Keratinocyte (primary cell): ENCODE measurements around the gene UNKL. TPM values are rescaled to one million over a fixed set of nuclear protein-coding genes. Genes with fewer than 3 reads are reported as not detected.

Source experiments
- DNase-seq: peaks from one replicate; pipeline ENCODE4 v3.0.0-alpha.2; 2011; ENCODE audit warnings: low read depth, missing footprints, low spot score
- FAIRE-seq: peaks from 2 replicates; lab custom pipeline; 2011; peaks lifted over from hg19 to GRCh38; lab: Jason Lieb, UNC
- H2AFZ ChIP-seq: 2 replicates; pipeline ENCODE4 v1.6.0; 2012; ENCODE audit warnings: low read length, control low read depth, inconsistent platforms; ENCODE audit not compliant: control insufficient read depth
- H3K27ac ChIP-seq: 2 replicates; pipeline ENCODE4 v1.5.1; 2011; ENCODE audit warnings: low read length; ENCODE audit not compliant: control insufficient read depth, insufficient read depth
- H3K27me3 ChIP-seq: 3 replicates; pipeline ENCODE4 v1.6.0; 2011; ENCODE audit warnings: low read length; ENCODE audit not compliant: control insufficient read depth, insufficient read depth; ENCODE audit errors: extremely low read depth
- H3K36me3 ChIP-seq, 2 experiments: 2 replicates in 1 of 2; 3 replicates in 1 of 2; pipeline ENCODE4 v1.5.1; 2011; ENCODE audit warnings: low read length in 2 of 2, mild to moderate bottlenecking in 1 of 2; ENCODE audit not compliant: control insufficient read depth in 2 of 2, insufficient read depth in 2 of 2; ENCODE audit errors: extremely low read depth in 1 of 2
- H3K4me1 ChIP-seq: 3 replicates; pipeline ENCODE4 v1.5.1; 2011; ENCODE audit warnings: low read length; ENCODE audit not compliant: control insufficient read depth, insufficient read depth; ENCODE audit errors: extremely low read depth
- H3K4me2 ChIP-seq: 3 replicates; pipeline ENCODE4 v1.6.0; 2011; ENCODE audit warnings: low read depth, low read length; ENCODE audit not compliant: control insufficient read depth, insufficient read depth; ENCODE audit errors: extremely low read depth
- H3K4me3 ChIP-seq, 3 experiments: fragments of 200-600 bp in 1 of 3; sonication (generic) in 1 of 3; 2 replicates in 2 of 3; 3 replicates in 1 of 3; pipeline ENCODE4 v1.5.1; 2011 to 2016; ENCODE audit warnings: low read length in 3 of 3, mild to moderate bottlenecking in 3 of 3, control low read depth in 2 of 3, inconsistent platforms in 1 of 3, low read depth in 1 of 3, mixed read lengths in 1 of 3, mixed run types in 1 of 3, moderate library complexity in 1 of 3; ENCODE audit not compliant: control insufficient read depth in 2 of 3, insufficient read depth in 2 of 3; ENCODE audit errors: extremely low read depth in 1 of 3
- H3K79me2 ChIP-seq: 2 replicates; pipeline ENCODE4 v1.6.0; 2012; ENCODE audit warnings: low read length; ENCODE audit not compliant: control insufficient read depth, insufficient read depth
- H3K9ac ChIP-seq: 3 replicates; pipeline ENCODE4 v1.6.0; 2011; ENCODE audit warnings: low read length; ENCODE audit not compliant: control insufficient read depth, insufficient read depth; ENCODE audit errors: extremely low read depth
- H3K9me1 ChIP-seq: 3 replicates; pipeline ENCODE4 v1.6.0; 2011; ENCODE audit warnings: low read length; ENCODE audit not compliant: control insufficient read depth, insufficient read depth; ENCODE audit errors: extremely low read depth
- H3K9me3 ChIP-seq: 2 replicates; pipeline ENCODE4 v1.5.1; 2012; ENCODE audit warnings: low read depth, low read length; ENCODE audit not compliant: control insufficient read depth
- H4K20me1 ChIP-seq: 3 replicates; pipeline ENCODE4 v1.6.0; 2011; ENCODE audit warnings: low read length; ENCODE audit not compliant: control insufficient read depth, insufficient read depth; ENCODE audit errors: extremely low read depth
- EZH2 ChIP-seq: IDR thresholded peaks from one replicate; pipeline ENCODE4 v1.6.1; 2012; ENCODE audit warnings: inconsistent platforms, mild to moderate bottlenecking, low read length, moderate library complexity
- dilution Hi-C: fragments of 300-500 bp; cut with MboI; formaldehyde crosslinking; loops from one replicate; pipeline ENCODE4 v1.7.0; 2020; ENCODE audit warnings: low sequenced_read_pairs; ENCODE audit not compliant: extremely low pct_ligation_motif_present
- polyA plus RNA-seq, 5 experiments: library from polyadenylated mRNA; depleted of rRNA in 3 of 5; stranded (reverse) in 3 of 5; stranded (forward) in 1 of 5; unstranded in 1 of 5; fragments of >200 nt; gene quantifications; 1 replicate in 1 of 5; 2 replicates in 3 of 5; 3 replicates in 1 of 5; pipeline versions ENCODE4 v1.2.1 to v1.2.3, GENCODE V29; 2011 to 2012; ENCODE audit warnings: missing spikeins in 2 of 5, low read depth in 1 of 5, low replicate concordance in 1 of 5
- TF ChIP-seq, protein P1 (sequence below), 3 experiments: IDR thresholded peaks in 1 of 3; conservative IDR thresholded peaks in 1 of 3; optimal IDR thresholded peaks in 1 of 3; 2 replicates in 2 of 3; 3 replicates in 1 of 3; pipeline versions ENCODE3 to v1.5.1; 2011; ENCODE audit warnings: low read length in 3 of 3, mild to moderate bottlenecking in 3 of 3, moderate library complexity in 2 of 3, control low read depth in 1 of 3, inconsistent platforms in 1 of 3; ENCODE audit not compliant: insufficient read depth in 2 of 3; ENCODE audit errors: extremely low read depth in 1 of 3

The UNKL gene
- polyA plus RNA-seq, 1 donor (not counting 4 experiments of a cell fraction or from before 2014, with no cell fraction given): 2.3 TPM

DNA sequence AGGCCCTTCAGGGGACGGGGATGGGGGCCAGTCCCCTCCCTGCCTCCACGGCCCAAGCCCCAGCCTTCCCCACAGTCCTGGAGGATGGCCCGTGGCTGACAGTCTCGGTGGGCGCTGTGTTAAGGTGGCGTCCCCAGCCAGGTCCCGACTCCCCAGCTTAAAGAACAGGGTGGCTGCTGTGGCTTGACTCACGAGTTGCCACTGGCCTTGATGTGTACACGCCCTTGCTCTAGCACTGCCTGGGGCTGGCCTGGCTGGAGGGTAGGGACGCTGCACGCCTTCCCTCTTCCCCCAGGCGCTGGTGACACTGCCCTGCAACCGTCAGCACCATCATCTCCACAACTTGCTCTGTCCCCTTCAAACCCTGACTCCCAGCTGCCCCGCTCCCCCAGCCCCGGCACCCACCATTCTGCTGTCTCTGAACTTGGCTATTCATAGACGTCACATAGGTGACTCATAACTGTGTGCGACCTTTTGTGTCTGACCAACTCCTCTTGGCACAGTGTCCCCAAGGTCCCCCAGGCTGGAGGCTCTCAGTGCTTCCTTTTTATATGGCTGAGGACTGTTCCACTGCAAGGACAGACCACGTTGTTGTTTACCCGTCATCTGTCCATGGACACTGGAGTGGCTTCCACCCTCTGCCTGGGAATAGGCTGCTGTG, 56.5 kb downstream of the UNKL start:
- DNase-seq: no peak
- no peaks in the 10 kb centered on the region for H3K27me3 ChIP-seq
- H3K4me3 ChIP-seq: no peak overlapping the region
- H3K9me3 ChIP-seq: no peaks in the 10 kb centered on the region
- H2AFZ ChIP-seq: no peak overlapping the region
- peaks cover 3% of the 10 kb centered on the region for H3K4me1 ChIP-seq
- no peaks in the 10 kb centered on the region for H4K20me1 ChIP-seq
- dilution Hi-C loops: no loop called here
- no peak overlapping the region for H3K4me2 ChIP-seq
- H3K27ac ChIP-seq: no peak overlapping the region
- H3K79me2 ChIP-seq: peaks cover 51% of the 10 kb centered on the region
- peaks cover 9 to 10% of the 10 kb centered on the region in 2 experiments for H3K36me3 ChIP-seq
- TF ChIP-seq EZH2: no peak
- TF ChIP-seq, protein P1, sequence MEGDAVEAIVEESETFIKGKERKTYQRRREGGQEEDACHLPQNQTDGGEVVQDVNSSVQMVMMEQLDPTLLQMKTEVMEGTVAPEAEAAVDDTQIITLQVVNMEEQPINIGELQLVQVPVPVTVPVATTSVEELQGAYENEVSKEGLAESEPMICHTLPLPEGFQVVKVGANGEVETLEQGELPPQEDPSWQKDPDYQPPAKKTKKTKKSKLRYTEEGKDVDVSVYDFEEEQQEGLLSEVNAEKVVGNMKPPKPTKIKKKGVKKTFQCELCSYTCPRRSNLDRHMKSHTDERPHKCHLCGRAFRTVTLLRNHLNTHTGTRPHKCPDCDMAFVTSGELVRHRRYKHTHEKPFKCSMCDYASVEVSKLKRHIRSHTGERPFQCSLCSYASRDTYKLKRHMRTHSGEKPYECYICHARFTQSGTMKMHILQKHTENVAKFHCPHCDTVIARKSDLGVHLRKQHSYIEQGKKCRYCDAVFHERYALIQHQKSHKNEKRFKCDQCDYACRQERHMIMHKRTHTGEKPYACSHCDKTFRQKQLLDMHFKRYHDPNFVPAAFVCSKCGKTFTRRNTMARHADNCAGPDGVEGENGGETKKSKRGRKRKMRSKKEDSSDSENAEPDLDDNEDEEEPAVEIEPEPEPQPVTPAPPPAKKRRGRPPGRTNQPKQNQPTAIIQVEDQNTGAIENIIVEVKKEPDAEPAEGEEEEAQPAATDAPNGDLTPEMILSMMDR (optimal IDR thresholded peaks at IDR 0.05 in 1 of 3, IDR thresholded peaks at IDR 0.05 in 1 of 3, conservative IDR thresholded peaks at IDR 0.05 in 1 of 3; ENCODE audit: extremely low read depth in 1 of 3, insufficient read depth in 2 of 3, low read length in 3 of 3): no peak
- H3K9me1 ChIP-seq: peaks cover 4% of the 10 kb centered on the region
- no peak overlapping the region for H3K9ac ChIP-seq
- no peak for FAIRE-seq

- peaks cover 0 to 1% of the 10 kb centered on the region in 2 experiments for H3K36me3 ChIP-seq
- no peaks in the 10 kb centered on the region for H3K27me3 ChIP-seq
- dilution Hi-C loops: no loop called here
- H3K9me3 ChIP-seq: no peaks in the 10 kb centered on the region
- FAIRE-seq (no peak), DNase-seq (no peak)
- no peak overlapping the region for H3K9ac ChIP-seq
- H3K27ac ChIP-seq: no peak overlapping the region
- H3K4me2 ChIP-seq: no peak overlapping the region
- no peak overlapping the region for H2AFZ ChIP-seq
- H3K4me1 ChIP-seq: peaks cover 8% of the 10 kb centered on the region
- H3K79me2 ChIP-seq: peaks cover 61% of the 10 kb centered on the region
- no peak overlapping the region for H3K4me3 ChIP-seq
- no peaks in the 10 kb centered on the region for H4K20me1 ChIP-seq
- no peak for TF ChIP-seq EZH2
- TF ChIP-seq, protein P1 (optimal IDR thresholded peaks at IDR 0.05 in 1 of 3, IDR thresholded peaks at IDR 0.05 in 1 of 3, conservative IDR thresholded peaks at IDR 0.05 in 1 of 3; ENCODE audit: extremely low read depth in 1 of 3, insufficient read depth in 2 of 3, low read length in 3 of 3): no peak
- H3K9me1 ChIP-seq: peaks cover 4% of the 10 kb centered on the region
Measured at GRCh38 chr16:1356061-1356900, 58.2 kb downstream of the UNKL start.
